Tibial nerve (tissue), 4 donors: ENCODE results near the gene RNF14.

ENCODE experiments used
- CTCF ChIP-seq, 5 experiments: fragments of 200-600 bp in 3 of 5; fragments of 450-650 bp in 2 of 5; sonication (generic) in 3 of 5; IDR thresholded peaks; one replicate each; pipeline ENCODE4 v1.5.1; 2016 to 2019; ENCODE audit warnings: antibody characterized with exemption in 5 of 5, mild to moderate bottlenecking in 3 of 5, moderate library complexity in 2 of 5
- EP300 ChIP-seq, 2 donors: sonication (generic); formaldehyde crosslinking; IDR thresholded peaks; one replicate each; pipeline ENCODE4 v1.6.1; 2017; ENCODE audit warnings: antibody characterized with exemption in 2 of 2, mild to moderate bottlenecking in 1 of 2
- POLR2A ChIP-seq, 2 donors: fragments of 450-650 bp; IDR thresholded peaks; one replicate each; pipeline ENCODE4 v1.6.1; 2017; ENCODE audit warnings: antibody characterized with exemption in 2 of 2, mild to moderate bottlenecking in 2 of 2, moderate library complexity in 2 of 2

GRCh38 chr5:141982626-141983025 lies 13.7 kb downstream of the RNF14 start:
- no peak for TF ChIP-seq POLR2A (IDR thresholded peaks at IDR 0.05)
- TF ChIP-seq CTCF (IDR thresholded peaks at IDR 0.05) = no peak
- TF ChIP-seq EP300 (IDR thresholded peaks at IDR 0.05) = no peak
